Stomach (tissue), 4 donors: Measurements from ENCODE around the gene CHMP2B.

ENCODE experiments used
- EP300 ChIP-seq: sonication (generic); formaldehyde crosslinking; IDR thresholded peaks from one replicate; pipeline ENCODE4 v1.6.1; 2017; ENCODE audit warnings: antibody characterized with exemption
- POLR2A ChIP-seq, 4 donors: fragments of 450-650 bp; IDR thresholded peaks; one replicate each; pipeline ENCODE4 v1.6.1; 2016; ENCODE audit warnings: antibody characterized with exemption in 4 of 4, control low read depth in 2 of 4, mild to moderate bottlenecking in 1 of 4, moderate library complexity in 1 of 4
- POLR2AphosphoS5 ChIP-seq, 3 donors: sonication (generic); formaldehyde crosslinking; IDR thresholded peaks; one replicate each; pipeline ENCODE4 v1.6.1; 2016; ENCODE audit warnings: antibody characterized with exemption in 3 of 3
- TF ChIP-seq, protein P1 (sequence below), 7 experiments: fragments of 450-650 bp in 4 of 7; fragments of 200-600 bp in 3 of 7; sonication (generic) in 3 of 7; IDR thresholded peaks; one replicate each; pipeline ENCODE4 v1.5.1; 2016 to 2019; ENCODE audit warnings: antibody characterized with exemption in 7 of 7, control low read depth in 2 of 7, mild to moderate bottlenecking in 1 of 7

- TF ChIP-seq, protein P1, sequence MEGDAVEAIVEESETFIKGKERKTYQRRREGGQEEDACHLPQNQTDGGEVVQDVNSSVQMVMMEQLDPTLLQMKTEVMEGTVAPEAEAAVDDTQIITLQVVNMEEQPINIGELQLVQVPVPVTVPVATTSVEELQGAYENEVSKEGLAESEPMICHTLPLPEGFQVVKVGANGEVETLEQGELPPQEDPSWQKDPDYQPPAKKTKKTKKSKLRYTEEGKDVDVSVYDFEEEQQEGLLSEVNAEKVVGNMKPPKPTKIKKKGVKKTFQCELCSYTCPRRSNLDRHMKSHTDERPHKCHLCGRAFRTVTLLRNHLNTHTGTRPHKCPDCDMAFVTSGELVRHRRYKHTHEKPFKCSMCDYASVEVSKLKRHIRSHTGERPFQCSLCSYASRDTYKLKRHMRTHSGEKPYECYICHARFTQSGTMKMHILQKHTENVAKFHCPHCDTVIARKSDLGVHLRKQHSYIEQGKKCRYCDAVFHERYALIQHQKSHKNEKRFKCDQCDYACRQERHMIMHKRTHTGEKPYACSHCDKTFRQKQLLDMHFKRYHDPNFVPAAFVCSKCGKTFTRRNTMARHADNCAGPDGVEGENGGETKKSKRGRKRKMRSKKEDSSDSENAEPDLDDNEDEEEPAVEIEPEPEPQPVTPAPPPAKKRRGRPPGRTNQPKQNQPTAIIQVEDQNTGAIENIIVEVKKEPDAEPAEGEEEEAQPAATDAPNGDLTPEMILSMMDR (IDR thresholded peaks at IDR 0.05), result no peak
- TF ChIP-seq POLR2A (IDR thresholded peaks at IDR 0.05) (no peak), EP300 (no peak), POLR2AphosphoS5 (IDR thresholded peaks at IDR 0.05) (no peak)
These were observed 9.0 kb downstream of the CHMP2B start for GRCh38 chr3:87236093-87236492.
